ENCODE data around the gene FGFRL1.
"Not testable (repeated sequence)": the region's sequence is repeated elsewhere in the genome, so short reads cannot be mapped to it uniquely, and the experiment has no call there.

FGFRL1 gene

DNA sequence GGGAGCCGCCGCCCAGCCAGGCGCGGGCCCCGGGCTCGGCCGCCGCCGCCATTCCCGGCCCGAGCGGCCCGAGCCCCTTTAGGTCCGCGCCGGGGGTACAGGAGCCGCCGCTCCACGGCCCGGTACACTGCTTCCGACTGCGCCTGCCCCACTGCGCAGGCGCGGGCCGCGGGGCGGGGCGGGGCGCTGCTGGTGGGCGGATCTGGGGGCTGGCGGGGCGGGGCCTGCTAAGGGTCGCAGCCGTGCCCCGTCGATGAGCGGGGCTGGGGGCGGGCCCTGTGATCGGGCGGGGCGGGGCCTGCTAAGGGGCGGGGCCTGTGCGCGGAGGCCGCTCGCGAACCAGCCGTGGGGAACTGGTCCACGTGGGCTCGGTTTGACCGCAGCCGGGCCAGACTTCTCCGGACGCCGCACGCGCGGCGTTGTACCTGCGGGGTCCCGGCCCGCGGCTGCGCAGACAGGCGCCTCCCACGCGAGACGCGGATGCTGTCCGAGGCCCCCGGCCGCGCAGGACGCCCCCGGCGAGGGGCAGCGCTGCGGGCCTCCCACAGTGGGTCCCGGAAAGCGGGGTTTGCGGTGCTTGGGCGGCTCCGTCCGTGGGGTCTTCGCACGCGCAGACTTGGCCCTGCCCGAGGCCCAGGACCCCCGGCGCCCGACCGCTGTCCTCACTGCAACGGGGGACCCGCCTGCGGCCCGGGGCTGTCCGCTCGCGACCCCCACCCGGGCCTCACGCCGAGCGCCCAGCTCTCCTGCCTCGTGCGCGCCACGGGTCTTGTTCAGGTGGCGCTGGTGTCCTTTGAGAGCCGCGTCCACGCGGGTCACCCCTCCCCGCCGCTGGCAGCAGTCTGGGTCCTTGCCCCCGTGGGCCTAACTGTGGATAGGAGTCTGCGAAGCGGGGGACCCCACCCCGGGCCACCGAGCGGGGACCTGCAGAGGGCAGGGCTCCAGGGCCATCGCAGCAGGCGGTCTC is 37.7 kb upstream of the FGFRL1 start, which contains the start of gene DGKQ:
Gene DGKQ (minus strand): TSS at position 139 of the 967 bp plus-strand sequence. CDS start 87 bp downstream, at position 52.
- DNase-seq = no peak

DNA sequence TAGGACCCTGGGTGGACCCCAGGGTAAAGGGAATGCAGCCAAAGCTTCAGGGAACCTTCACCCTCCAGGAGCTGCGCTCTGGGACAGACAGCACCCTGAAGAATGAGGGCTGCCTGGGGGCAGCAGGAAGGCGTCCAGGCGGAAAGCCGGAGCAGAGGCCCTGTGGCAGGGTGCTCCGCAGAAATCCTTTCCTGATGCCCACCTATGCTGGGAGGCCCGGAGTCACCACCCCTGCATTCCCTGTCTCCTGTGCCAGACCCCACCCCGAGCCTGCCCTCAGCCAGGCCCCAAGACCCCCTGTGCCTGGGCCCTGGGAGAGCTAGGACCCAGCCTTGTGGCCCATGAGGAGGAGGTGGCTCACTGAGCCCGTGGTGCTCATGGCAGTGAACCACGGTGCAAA is 36.8 kb upstream of the FGFRL1 start:
- no peak for DNase-seq

- not testable (repeated sequence) for DNase-seq
Measured at GRCh38 chr4:976016-976415, 35.4 kb upstream of the FGFRL1 start.

DNA sequence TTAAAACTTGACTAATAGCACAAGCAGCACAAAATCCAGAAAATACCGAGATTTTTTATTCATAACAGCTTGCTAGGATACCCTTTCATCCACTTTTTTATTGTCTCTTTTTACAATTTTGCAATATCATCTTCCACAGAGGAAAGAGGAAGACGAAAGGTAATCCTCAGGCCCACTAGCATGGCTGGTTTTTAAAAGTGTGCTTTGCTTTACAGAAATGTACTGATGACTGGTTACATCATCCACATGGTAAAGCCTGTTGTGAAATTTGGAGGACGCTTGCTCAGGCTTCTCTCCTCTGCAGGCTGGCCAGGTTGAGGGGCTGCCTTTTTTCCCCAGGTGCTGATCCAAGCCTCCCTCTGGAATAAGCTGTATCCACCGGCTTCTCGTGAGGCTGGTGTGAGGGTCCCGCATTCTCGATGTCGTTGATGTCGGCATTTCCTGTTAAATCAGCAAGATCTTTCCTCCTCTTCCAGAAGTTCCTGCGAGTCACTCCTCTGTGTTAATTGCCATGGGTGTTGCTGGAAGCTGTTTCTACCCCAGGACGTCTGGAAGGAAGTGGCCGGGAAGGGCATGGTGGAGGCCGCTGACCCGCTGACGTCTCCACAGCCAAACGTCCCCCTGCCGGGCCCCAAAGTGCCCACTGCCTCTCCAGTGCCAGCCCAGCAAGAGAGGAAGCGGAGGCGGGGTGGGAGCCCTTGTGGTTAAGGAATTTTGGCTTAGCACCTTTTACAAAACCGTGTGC is 32.3 kb upstream of the FGFRL1 start:
- no peak for DNase-seq

DNA sequence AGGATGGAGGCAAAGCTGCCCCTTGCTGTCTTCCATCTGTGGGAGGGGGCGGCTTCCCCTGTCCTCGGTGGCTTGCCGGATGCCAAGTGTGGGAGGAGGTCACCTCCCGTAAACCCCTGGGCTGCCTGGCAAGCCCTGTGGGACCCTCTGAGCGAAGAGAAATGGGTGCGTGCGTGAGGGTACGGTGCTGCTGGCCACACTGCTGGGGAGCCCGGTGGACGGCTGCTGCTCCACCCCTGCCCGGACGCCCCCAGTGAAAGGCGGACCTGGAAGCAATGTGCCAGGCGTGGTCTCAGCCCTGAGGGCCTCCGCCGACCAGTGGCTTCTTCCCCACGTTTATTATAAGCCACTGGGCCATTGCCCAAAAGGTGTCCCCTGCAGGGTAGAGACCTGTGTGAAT is 29.1 kb upstream of the FGFRL1 start:
- DNase-seq = no peak

GRCh38 chr4:982814-983213 is 28.6 kb upstream of the FGFRL1 start:
- DNase-seq = no peak

- no peak for DNase-seq
Measured at GRCh38 chr4:984336-985054, 26.9 kb upstream of the FGFRL1 start.

DNA sequence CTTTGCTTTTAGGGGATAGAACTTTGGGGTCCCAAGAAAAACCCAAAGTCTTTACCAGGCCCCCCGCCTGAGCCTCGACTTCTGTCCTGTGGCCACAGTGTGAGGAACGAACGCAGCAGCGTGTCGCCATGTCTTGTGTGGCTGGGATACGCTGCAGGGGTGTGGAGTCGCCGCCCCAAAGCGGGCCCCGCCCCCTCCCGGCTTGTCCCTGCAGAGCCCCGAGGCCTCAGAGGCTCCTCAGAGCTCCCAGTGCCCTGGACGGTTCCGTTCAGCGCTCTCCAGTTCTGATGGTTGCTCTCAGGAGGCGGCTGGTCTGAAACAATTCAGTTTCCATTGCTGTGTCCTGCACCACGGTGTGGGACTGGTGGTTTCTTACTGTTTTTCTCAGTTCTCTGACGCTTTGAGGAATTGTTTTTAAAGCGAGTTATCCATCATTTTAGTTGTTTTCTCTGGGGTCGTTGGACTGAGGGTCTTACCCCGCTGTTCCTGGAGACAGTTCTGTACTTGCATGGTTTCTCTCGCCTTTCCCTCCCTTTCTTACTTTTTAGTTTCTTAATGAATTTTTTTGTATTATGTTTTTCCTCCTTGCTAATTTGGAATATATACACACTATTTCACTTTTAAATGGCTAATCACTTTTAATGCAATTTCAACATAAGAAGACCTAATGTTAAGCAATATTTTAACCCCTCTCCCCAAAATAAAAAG is 26.1 kb upstream of the FGFRL1 start:
- DNase-seq = no peak

GRCh38 chr4:986428-986878 is 25.0 kb upstream of the FGFRL1 start:
- no peak for DNase-seq

DNA sequence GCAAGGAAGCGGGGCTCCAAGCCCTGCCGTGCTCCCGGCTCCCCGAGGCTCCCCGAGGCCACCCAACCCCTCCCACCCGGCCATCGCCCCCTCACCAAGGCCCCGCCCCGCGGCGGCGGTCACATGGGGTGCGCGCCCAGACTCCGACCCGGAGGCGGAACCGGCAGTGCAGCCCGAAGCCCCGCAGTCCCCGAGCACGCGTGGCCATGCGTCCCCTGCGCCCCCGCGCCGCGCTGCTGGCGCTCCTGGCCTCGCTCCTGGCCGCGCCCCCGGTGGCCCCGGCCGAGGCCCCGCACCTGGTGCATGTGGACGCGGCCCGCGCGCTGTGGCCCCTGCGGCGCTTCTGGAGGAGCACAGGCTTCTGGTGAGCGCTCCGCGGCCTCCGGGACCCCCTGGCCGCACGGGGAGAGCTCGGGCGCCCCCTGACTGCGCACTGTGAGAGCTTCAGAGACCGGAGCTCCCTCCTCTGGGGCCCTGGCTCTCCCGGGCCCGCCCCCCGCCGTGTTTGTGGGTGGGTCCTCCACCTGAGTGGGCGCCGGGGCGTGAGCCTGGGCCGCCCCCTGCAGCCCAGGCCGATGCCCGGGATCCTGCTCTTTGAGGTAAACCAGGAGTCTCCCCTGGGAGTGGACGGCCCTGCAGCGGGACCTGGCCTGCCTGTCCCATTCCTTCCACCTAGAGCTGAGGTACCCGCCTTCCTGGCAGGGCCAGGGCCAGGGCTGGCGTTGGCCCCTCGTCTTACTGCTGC is 24.4 kb upstream of the FGFRL1 start, which contains the start of gene IDUA:
Gene IDUA (plus strand): TSS at position 166 of the 745 bp plus-strand sequence. CDS start 41 bp downstream, at position 207.
- peak; percentile 61 for DNase-seq

- DNase-seq = no peak
Measured at GRCh38 chr4:987624-988513, 23.6 kb upstream of the FGFRL1 start.

DNA sequence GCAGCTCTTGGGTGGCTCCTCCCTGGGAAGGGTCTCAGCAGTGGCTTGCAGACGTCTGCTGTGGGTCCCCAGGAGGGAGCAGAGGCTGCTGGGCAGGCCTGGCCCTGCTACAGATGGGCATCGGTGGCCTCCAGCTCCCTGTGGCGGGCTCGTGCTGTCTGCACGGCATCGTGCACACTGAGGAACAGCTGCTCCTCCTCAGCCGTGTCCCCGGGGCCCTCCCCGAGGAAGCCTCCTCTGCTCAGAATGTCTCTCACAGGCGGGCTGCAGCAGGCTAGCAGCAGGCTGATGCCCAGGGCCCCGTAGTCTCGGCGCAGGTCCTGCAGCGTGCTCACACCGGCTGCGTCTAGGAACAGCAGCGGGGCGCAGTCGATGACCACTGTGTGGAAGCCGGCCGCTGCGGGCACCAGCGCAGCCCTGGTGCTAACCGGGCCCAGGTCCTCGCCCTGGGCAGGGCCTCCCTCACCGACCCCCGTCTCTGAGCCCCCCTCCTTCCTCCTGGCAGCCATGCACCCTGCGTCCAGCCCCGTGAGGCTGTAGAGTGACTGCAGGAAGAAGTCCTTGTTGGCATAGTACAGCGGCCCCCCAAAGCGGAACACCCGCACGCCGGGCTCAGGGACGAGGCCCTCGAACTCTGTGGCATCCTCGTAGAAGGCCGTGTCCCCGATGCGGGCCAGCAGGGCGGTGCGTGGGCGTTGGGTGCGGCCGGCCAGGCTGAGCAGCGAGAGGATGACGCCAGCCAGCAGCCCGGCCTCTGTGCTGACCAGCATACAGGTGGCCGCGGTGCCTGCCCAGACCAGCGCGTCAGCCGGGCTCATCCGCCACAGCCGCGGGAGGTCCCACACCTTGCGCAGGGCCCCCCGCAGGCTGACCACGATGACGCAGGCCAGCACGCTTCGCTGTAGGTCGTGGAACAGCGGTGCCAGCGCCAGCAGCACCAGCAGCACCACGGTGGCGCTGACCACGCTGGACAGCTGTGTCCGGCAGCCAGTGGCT is 22.4 kb upstream of the FGFRL1 start:
- no peak for DNase-seq

DNA sequence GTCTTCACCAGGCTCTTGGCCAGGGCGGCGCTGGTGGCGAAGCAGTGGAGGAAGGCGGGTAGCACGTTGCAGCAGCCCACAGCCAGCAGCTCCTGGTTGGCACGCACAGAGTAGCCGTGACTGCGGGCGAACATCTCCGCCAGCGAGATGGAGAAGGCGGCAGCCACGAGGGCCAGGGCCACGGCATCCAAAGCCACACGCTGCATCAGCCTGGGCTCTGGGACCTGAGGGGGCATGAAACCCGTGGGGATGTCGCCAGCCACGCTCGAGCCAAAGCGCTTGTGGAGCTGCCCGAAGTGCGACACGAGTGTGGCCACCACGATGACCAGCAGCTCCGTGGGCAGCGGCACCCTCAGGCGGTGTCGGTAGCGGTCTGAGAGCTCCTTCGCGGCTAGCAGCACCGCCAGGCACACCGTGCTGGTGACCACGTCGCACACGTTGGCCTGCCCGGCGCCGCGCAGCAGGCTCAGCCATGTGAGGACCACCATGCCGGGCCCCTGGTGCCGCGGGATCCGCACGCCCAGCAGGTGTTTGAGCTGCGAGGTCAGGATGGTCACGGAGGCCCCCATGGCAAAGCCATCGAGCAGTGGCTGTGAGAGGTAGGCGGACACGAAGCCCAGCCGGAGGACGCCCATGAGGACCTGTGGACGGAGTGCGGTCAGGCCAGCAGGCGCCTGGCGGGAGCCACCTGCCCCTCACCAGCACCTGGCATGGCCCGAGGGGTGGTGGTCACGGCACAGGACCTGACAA is 21.5 kb upstream of the FGFRL1 start:
- no peak for DNase-seq

- no peak for DNase-seq
Measured at GRCh38 chr4:990746-991367, 20.6 kb upstream of the FGFRL1 start.

- DNase-seq = no peak
Measured at GRCh38 chr4:991451-992296, 19.8 kb upstream of the FGFRL1 start.

DNA sequence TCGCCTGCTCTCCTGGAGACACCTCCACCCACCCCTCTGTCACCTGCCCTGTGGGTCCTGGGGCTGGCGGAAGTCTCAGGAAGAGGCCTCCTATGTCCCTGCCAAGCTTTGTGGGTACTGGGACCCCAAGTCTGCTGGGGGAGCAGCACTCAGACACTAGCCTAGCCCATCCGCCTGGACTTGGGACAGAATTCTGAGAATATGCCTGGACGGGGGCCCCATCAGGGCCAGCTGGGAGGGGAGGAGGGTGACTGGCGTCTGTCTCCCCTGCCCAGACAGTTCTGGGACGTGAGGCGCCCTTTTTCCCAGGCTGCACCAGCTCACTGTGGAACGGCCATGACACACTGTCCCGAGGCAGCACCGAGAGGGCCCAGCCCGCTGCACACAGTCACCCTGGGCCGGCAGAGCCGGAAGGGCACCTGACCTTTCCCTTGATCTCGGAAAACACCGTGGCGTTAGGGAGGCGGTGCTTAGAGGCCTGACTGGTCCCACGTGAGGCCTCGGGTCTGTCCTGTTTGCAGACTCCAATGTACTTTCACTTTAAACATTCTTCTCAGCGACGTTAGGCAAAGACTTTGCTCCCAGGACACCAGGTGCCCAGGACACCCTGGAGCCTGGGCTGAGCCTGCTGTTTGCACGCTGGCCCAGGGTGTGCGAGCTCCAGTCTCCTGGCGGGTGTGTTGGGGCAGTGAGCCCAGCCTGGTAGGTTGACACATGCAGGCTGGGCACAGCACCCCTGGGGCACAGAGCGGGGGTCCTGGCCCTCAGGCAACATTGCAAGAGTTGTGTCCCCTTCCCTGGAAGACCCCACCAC is 18.9 kb upstream of the FGFRL1 start:
- no peak for DNase-seq

All from NCI-H1105 (cell line).